GM12878 (cell line): Measurements from ENCODE around the gene GGTA1. TPM values are rescaled to one million over a fixed set of nuclear protein-coding genes. Genes with fewer than 3 reads are reported as not detected.
A peak's percentile ranks its signal among the peaks of the same experiment; 100 is the strongest.

ENCODE experiments used
- ATAC-seq: fragments of 200-7000 bp; cut with Tn5 transposase; 3 replicates; pipeline ENCODE4 v1.9.1; 2020; ENCODE audit warnings: mild to moderate bottlenecking, moderate library complexity
- BruUV-seq: library from RNA; stranded (reverse); fragments of 400-500 nt; replicated peaks from 2 replicates; lab custom pipeline; 2021; lab: Mats Ljungman, UMichigan
- CTCF ChIA-PET: fragments of 300-600 bp; sonication (Branson Sonifier 250); formaldehyde crosslinking; extraction: SDS; loops from one replicate; lab custom pipeline; 2021; ENCODE audit warnings: inconsistent platforms; lab: Yijun Ruan, JAX
- POLR2A ChIA-PET: fragments of 350-600 bp; formaldehyde crosslinking; extraction: SDS; loops from one replicate; lab custom pipeline; 2021; ENCODE audit warnings: inconsistent platforms; lab: Charles Lee
- RAD21 ChIA-PET: fragments of 300-600 bp; sonication (Branson Sonifier 250); formaldehyde crosslinking; loops from one replicate; lab custom pipeline; 2023; ENCODE audit warnings: antibody characterized with exemption; ENCODE audit not compliant: unreplicated experiment; lab: Charles Lee
- SMC1A ChIA-PET: fragments of 300-600 bp; sonication (Branson Sonifier 250); formaldehyde crosslinking; loops from one replicate; lab custom pipeline; 2023; ENCODE audit not compliant: unreplicated experiment, uncharacterized antibody; lab: Charles Lee
- DNase-seq: peaks from one replicate; pipeline ENCODE4 v3.0.0-alpha.2; 2011; ENCODE audit warnings: low read depth, low spot score
- FAIRE-seq: peaks from 3 replicates; lab custom pipeline; 2011; peaks lifted over from hg19 to GRCh38; lab: Jason Lieb, UNC
- H2AFZ ChIP-seq: 2 replicates; pipeline ENCODE4 v1.6.0; 2011; ENCODE audit warnings: low read depth, low read length, control low read depth; ENCODE audit not compliant: control insufficient read depth
- H3K27ac ChIP-seq: 2 replicates; pipeline ENCODE4 v1.5.1; 2011; ENCODE audit warnings: control low read depth; ENCODE audit not compliant: control insufficient read depth, insufficient read depth
- H3K27me3 ChIP-seq, 2 experiments: replicated peaks in 1 of 2; 2 replicates each; pipeline versions ENCODE4 v1.6.0 to v1.6.1; 2011; ENCODE audit warnings: low read length in 1 of 2; ENCODE audit not compliant: control insufficient read depth in 2 of 2, insufficient read depth in 2 of 2
- H3K36me3 ChIP-seq, 2 experiments: 2 replicates each; pipeline ENCODE4 v1.5.1; 2011; ENCODE audit warnings: low read length in 1 of 2; ENCODE audit not compliant: control insufficient read depth in 2 of 2, insufficient read depth in 2 of 2
- H3K4me1 ChIP-seq: 2 replicates; pipeline ENCODE4 v1.6.1; 2011; ENCODE audit warnings: mild to moderate bottlenecking, low read length, moderate library complexity, mixed read lengths; ENCODE audit not compliant: control insufficient read depth, insufficient read depth
- H3K4me2 ChIP-seq: 2 replicates; pipeline ENCODE4 v1.6.0; 2011; ENCODE audit warnings: control low read depth; ENCODE audit not compliant: control insufficient read depth, insufficient read depth
- H3K4me3 ChIP-seq: fragments of 200-600 bp; sonication (generic); 2 replicates; pipeline ENCODE4 v1.5.1; 2016
- H3K79me2 ChIP-seq: 2 replicates; pipeline ENCODE4 v1.6.0; 2011; ENCODE audit warnings: low read length; ENCODE audit not compliant: control insufficient read depth, insufficient read depth
- H3K9ac ChIP-seq: 2 replicates; pipeline ENCODE4 v1.8.0; 2011; ENCODE audit warnings: low read length, control low read depth, mixed read lengths; ENCODE audit not compliant: control insufficient read depth, insufficient read depth
- H3K9me3 ChIP-seq: replicated peaks from 3 replicates; pipeline ENCODE4 v1.5.1; 2011; ENCODE audit warnings: mild to moderate bottlenecking, low read length; ENCODE audit not compliant: control insufficient read depth, insufficient read depth
- H4K20me1 ChIP-seq: 2 replicates; pipeline ENCODE4 v1.6.0; 2011; ENCODE audit not compliant: control insufficient read depth, insufficient read depth
- CBFB ChIP-seq: IDR thresholded peaks from 2 replicates; pipeline ENCODE4 v1.6.1; 2016; ENCODE audit warnings: antibody characterized with exemption, low read depth
- CEBPB ChIP-seq, 2 experiments: fragments of 150-350 bp in 1 of 2; IDR thresholded peaks; 2 replicates each; pipeline ENCODE4 v1.6.1; 2012 to 2014; ENCODE audit warnings: low read depth in 2 of 2, low read length in 2 of 2, borderline replicate concordance in 1 of 2, inconsistent platforms in 1 of 2
- CREB1 ChIP-seq: IDR thresholded peaks from 2 replicates; pipeline ENCODE4 v1.6.1; 2012; ENCODE audit warnings: low read depth, mild to moderate bottlenecking, inconsistent platforms
- CREM ChIP-seq: IDR thresholded peaks from 2 replicates; pipeline ENCODE4 v1.6.1; 2014; ENCODE audit warnings: antibody characterized with exemption, low read depth
- DPF2 ChIP-seq: fragments of 450-650 bp; IDR thresholded peaks from 2 replicates; pipeline ENCODE4 v1.6.1; 2017; ENCODE audit warnings: mild to moderate bottlenecking
- EGR1 ChIP-seq, 2 experiments: IDR thresholded peaks; 1 replicate in 1 of 2; 2 replicates in 1 of 2; pipeline ENCODE4 v1.6.1; 2011 to 2012; ENCODE audit warnings: low read depth in 2 of 2, low read length in 2 of 2, borderline replicate concordance in 1 of 2, mild to moderate bottlenecking in 1 of 2, moderate library complexity in 1 of 2
- IKZF2 ChIP-seq, 2 experiments: fragments of 450-650 bp; IDR thresholded peaks; 2 replicates each; pipeline ENCODE4 v1.6.1; 2017; ENCODE audit warnings: mild to moderate bottlenecking in 2 of 2, moderate library complexity in 2 of 2
- MEF2A ChIP-seq: IDR thresholded peaks from 2 replicates; pipeline ENCODE4 v1.6.1; 2011; ENCODE audit warnings: low read depth, mild to moderate bottlenecking, low read length, moderate library complexity; ENCODE audit not compliant: insufficient read depth
- MYB ChIP-seq: fragments of 150-350 bp; IDR thresholded peaks from 2 replicates; pipeline ENCODE4 v1.6.1; 2014; ENCODE audit warnings: mild to moderate bottlenecking, low read depth, low read length, borderline replicate concordance
- NFXL1 ChIP-seq: fragments of 450-650 bp; IDR thresholded peaks from 2 replicates; pipeline ENCODE4 v1.6.1; 2017; ENCODE audit warnings: antibody characterized with exemption, mild to moderate bottlenecking, borderline replicate concordance
- RAD51 ChIP-seq: fragments of 450-650 bp; IDR thresholded peaks from 2 replicates; pipeline ENCODE4 v1.6.1; 2016; ENCODE audit warnings: moderate library complexity, mild to moderate bottlenecking, inconsistent platforms
- RB1 ChIP-seq: fragments of 450-650 bp; formaldehyde crosslinking; IDR thresholded peaks from 2 replicates; pipeline ENCODE4 v1.6.1; 2017; ENCODE audit warnings: mild to moderate bottlenecking, borderline replicate concordance
- SMC3 ChIP-seq: IDR thresholded peaks from 2 replicates; pipeline ENCODE4 v1.6.1; 2011; ENCODE audit warnings: low read length, improper control_type of control experiment, borderline replicate concordance
- SPI1 ChIP-seq: IDR thresholded peaks from 2 replicates; pipeline ENCODE4 v1.6.1; 2011; ENCODE audit warnings: low read depth, mild to moderate bottlenecking, low read length, moderate library complexity, borderline replicate concordance; ENCODE audit not compliant: insufficient read depth
- TCF12 ChIP-seq: IDR thresholded peaks from 2 replicates; pipeline ENCODE4 v1.6.1; 2011; ENCODE audit warnings: low read depth, mild to moderate bottlenecking, low read length
- TCF7 ChIP-seq: IDR thresholded peaks from 2 replicates; pipeline ENCODE4 v1.6.1; 2014; ENCODE audit warnings: antibody characterized with exemption, borderline replicate concordance
- WGBS: methylation state at CpG from one replicate; pipeline ENCODE4 v1.1.6; 2016; ENCODE audit warnings: low lambda C conversion rate; ENCODE audit not compliant: insufficient replicate concordance, insufficient coverage; ENCODE audit errors: missing lambda C conversion rate; 5-methylcytosine and 5-hydroxymethylcytosine counted together
- in situ Hi-C: fragments of 300-500 bp; cut with MboI; formaldehyde crosslinking; loops from 9 replicates; pipeline ENCODE4 v1.14.3; 2018; ENCODE audit warnings: mixed read lengths
- intact Hi-C: fragments of 100-400 bp; cut with micrococcal nuclease; formaldehyde crosslinking; loops from one replicate; pipeline ENCODE4 v1.14.2; 2022; ENCODE audit not compliant: unreplicated experiment
- polyA plus RNA-seq, 11 experiments: library from polyadenylated mRNA; depleted of rRNA in 4 of 11; unstranded in 6 of 11; stranded (reverse) in 5 of 11; fragments of >200 nt; fragmentation: Nextera tagmentation in 4 of 11; fragmentation: Illumina TruSeq in 1 of 11; extraction: Ambion mirVana in 4 of 11; extraction: Trizol in 1 of 11; gene quantifications; 1 replicate in 1 of 11; 2 replicates in 10 of 11; pipeline versions ENCODE4 v1.2.1 to v1.2.3, GENCODE V29; 2011 to 2016; ENCODE audit warnings: inconsistent platforms in 2 of 11, missing spikeins in 2 of 11, low read depth in 1 of 11
- total RNA-seq, 4 experiments: library from RNA; depleted of rRNA in 3 of 4; stranded (reverse); fragments of >200 nt in 3 of 4; fragmentation: Illumina TruSeq in 1 of 4; extraction: Trizol in 1 of 4; gene quantifications; 2 replicates each; pipeline versions ENCODE4 v1.2.1 to v1.2.3, GENCODE V29; 2013 to 2021
- TF ChIP-seq, protein P1 (sequence below): IDR thresholded peaks from 2 replicates; pipeline ENCODE4 v1.6.1; 2012; ENCODE audit warnings: mild to moderate bottlenecking, low read depth, low read length
- TF ChIP-seq, protein P2 (sequence below): fragments of 450-650 bp; IDR thresholded peaks from 2 replicates; pipeline ENCODE4 v1.6.1; 2018; ENCODE audit warnings: borderline replicate concordance, mild to moderate bottlenecking; ENCODE audit not compliant: partially characterized antibody

Gene GGTA1
- total and polyA plus RNA-seq, 10 of the 15 experiments (the other 5 are each of a cell fraction or from before 2014, with no cell fraction given), result 0.09 to 0.65 (median 0.17) TPM; not detected in 2

DNA sequence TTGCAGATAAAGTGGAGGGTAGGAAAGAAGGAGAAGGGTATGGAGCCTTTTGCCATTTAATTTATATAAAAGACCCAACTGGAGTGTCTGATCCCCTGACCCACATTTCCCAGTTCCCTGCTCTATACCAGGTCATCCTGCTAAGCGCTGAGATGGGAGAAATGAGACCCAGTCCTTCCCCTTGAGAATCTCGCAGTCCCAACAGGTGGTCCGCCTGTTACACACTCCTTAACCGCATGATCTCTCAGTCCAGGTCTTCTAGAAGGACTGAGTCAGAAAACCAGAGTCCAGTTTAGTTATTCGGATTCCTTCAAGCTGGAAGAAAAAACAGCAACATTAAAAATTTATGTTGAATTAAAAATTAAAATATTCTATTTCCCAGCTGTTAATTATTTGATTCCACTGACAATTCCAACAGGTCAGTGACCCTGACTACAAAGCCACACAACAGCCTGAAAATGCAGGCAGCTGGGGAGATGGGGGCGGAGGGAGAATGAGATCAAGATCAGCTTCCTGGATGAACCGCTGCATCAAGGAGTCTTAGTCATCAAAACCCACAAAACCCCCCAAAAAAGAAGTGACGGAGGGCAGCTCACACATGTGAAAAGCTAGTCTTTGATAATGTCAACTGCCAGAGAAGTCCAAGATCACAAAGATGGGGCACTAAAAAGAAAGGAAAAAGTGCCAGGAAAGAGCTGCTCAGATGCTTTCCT is 44.0 kb downstream of the GGTA1 start:
- in situ Hi-C loops, result no loop called here
- H3K9me3 ChIP-seq, result no peaks in the 10 kb centered on the region
- no peak overlapping the region for H3K4me3 ChIP-seq
- DNase-seq (no peak), FAIRE-seq (no peak), ATAC-seq (peak; percentile 32; the same call in 1 of the 3 replicates)
- ChIA-PET POLR2A (no interaction called here), RAD21 (interaction anchor here (0.6 to 0.9 kb wide), 2 partner anchors 35 to 136 kb away, joined by 3 to 4 read pairs; no protein-coding TSS in a partner anchor), CTCF (interaction anchor here (1.5 kb wide), 1 partner anchor 136 kb away, joined by 5 read pairs; no protein-coding TSS in a partner anchor), SMC1A (interaction anchor here (0.6 to 0.7 kb wide), 2 partner anchors 69 to 236 kb away, joined by 3 read pairs; no protein-coding TSS in a partner anchor)
- H3K4me2 ChIP-seq, result no peak overlapping the region
- H3K27me3 ChIP-seq, result no peaks in the 10 kb centered on the region; a peak in 1 of 4 replicates
- intact Hi-C loops, result no loop called here
- 11% methylated on average over 8 of the region's 8 CpGs for WGBS
- no TSS peak for BruUV-seq
- no peaks in the 10 kb centered on the region for H4K20me1 ChIP-seq
- H3K27ac ChIP-seq, result no peak overlapping the region
- H2AFZ ChIP-seq, result no peak overlapping the region
- no peak overlapping the region for H3K9ac ChIP-seq
- H3K36me3 ChIP-seq, result no peaks in the 10 kb centered on the region
- no peaks in the 10 kb centered on the region; the same call in 1 of the 2 replicates for H3K4me1 ChIP-seq
- H3K79me2 ChIP-seq, result no peaks in the 10 kb centered on the region
- TF ChIP-seq CBFB (peak; percentile 53; the same call in 1 of the 2 replicates), MEF2A (0 out of 2 replicates have a peak, but pooled peaks have one; percentile 15), IKZF2 (IDR thresholded peaks at IDR 0.05) (no peak), CREB1 (peak; percentile 53; the same call in 1 of the 2 replicates), CREM (peak; percentile 61; the same call in 1 of the 2 replicates), DPF2 (no peak), MYB (no peak), TCF7 (no peak), RB1 (no peak), TCF12 (0 out of 2 replicates have a peak, but pooled peaks have one; percentile 40), RAD51 (no peak), SPI1 (no peak), CEBPB (IDR thresholded peaks at IDR 0.05; ENCODE audit: borderline replicate concordance in 1 of 2, low read depth in 2 of 2, low read length in 2 of 2) (no peak), NFXL1 (no peak), EGR1 (IDR thresholded peaks at IDR 0.05; ENCODE audit: borderline replicate concordance in 1 of 2, low read depth in 2 of 2, low read length in 2 of 2) (peak in 1 of 2 experiments; percentile 63; a peak in 1 of 3 replicates), SMC3 (no peak)
- TF ChIP-seq, protein P1, sequence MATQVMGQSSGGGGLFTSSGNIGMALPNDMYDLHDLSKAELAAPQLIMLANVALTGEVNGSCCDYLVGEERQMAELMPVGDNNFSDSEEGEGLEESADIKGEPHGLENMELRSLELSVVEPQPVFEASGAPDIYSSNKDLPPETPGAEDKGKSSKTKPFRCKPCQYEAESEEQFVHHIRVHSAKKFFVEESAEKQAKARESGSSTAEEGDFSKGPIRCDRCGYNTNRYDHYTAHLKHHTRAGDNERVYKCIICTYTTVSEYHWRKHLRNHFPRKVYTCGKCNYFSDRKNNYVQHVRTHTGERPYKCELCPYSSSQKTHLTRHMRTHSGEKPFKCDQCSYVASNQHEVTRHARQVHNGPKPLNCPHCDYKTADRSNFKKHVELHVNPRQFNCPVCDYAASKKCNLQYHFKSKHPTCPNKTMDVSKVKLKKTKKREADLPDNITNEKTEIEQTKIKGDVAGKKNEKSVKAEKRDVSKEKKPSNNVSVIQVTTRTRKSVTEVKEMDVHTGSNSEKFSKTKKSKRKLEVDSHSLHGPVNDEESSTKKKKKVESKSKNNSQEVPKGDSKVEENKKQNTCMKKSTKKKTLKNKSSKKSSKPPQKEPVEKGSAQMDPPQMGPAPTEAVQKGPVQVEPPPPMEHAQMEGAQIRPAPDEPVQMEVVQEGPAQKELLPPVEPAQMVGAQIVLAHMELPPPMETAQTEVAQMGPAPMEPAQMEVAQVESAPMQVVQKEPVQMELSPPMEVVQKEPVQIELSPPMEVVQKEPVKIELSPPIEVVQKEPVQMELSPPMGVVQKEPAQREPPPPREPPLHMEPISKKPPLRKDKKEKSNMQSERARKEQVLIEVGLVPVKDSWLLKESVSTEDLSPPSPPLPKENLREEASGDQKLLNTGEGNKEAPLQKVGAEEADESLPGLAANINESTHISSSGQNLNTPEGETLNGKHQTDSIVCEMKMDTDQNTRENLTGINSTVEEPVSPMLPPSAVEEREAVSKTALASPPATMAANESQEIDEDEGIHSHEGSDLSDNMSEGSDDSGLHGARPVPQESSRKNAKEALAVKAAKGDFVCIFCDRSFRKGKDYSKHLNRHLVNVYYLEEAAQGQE, result no peak
- TF ChIP-seq, protein P2, sequence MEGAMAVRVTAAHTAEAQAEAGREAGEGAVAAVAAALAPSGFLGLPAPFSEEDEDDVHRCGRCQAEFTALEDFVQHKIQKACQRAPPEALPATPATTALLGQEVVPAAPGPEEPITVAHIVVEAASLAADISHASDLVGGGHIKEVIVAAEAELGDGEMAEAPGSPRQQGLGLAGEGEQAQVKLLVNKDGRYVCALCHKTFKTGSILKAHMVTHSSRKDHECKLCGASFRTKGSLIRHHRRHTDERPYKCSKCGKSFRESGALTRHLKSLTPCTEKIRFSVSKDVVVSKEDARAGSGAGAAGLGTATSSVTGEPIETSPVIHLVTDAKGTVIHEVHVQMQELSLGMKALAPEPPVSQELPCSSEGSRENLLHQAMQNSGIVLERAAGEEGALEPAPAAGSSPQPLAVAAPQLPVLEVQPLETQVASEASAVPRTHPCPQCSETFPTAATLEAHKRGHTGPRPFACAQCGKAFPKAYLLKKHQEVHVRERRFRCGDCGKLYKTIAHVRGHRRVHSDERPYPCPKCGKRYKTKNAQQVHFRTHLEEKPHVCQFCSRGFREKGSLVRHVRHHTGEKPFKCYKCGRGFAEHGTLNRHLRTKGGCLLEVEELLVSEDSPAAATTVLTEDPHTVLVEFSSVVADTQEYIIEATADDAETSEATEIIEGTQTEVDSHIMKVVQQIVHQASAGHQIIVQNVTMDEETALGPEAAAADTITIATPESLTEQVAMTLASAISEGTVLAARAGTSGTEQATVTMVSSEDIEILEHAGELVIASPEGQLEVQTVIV, result no peak
